HepG2 (cell line): ENCODE data around the gene EIF4A3. TPM values are rescaled to one million over a fixed set of nuclear protein-coding genes. Genes with fewer than 3 reads are reported as not detected.

Experiments
- E2F2 ChIP-seq: sonication (generic); formaldehyde crosslinking; IDR thresholded peaks from 2 replicates; pipeline ENCODE4 v1.4.0; 2020; ENCODE audit warnings: missing genetic modification reagents, borderline replicate concordance
- ESRRA ChIP-seq: sonication (generic); formaldehyde crosslinking; IDR thresholded peaks from 2 replicates; pipeline ENCODE4 v1.5.1; 2020; ENCODE audit warnings: mild to moderate bottlenecking, low read depth, missing genetic modification reagents
- HNRNPL ChIP-seq: fragments of 200-400 bp; formaldehyde crosslinking; IDR thresholded peaks from 2 replicates; pipeline ENCODE4 v1.6.1; 2017; ENCODE audit warnings: mild to moderate bottlenecking, low read depth, low read length
- JUNB ChIP-seq: sonication (generic); formaldehyde crosslinking; IDR thresholded peaks from 2 replicates; pipeline ENCODE4 v1.8.0; 2022; ENCODE audit warnings: missing genetic modification reagents, mild to moderate bottlenecking, borderline replicate concordance
- MXD3 ChIP-seq: IDR thresholded peaks from 2 replicates; pipeline ENCODE4 v1.6.1; 2016; ENCODE audit warnings: mild to moderate bottlenecking, missing biosample characterization, missing genetic modification reagents
- MYC ChIP-seq: sonication (generic); formaldehyde crosslinking; IDR thresholded peaks from 2 replicates; pipeline ENCODE4 v1.9.0; 2021; ENCODE audit warnings: missing genetic modification reagents, borderline replicate concordance
- NFAT5 ChIP-seq: sonication (generic); formaldehyde crosslinking; IDR thresholded peaks from 2 replicates; pipeline ENCODE4 v1.4.0; 2020; ENCODE audit warnings: missing genetic modification reagents
- NFRKB ChIP-seq: fragments of 450-650 bp; IDR thresholded peaks from 2 replicates; pipeline ENCODE4 v1.6.1; 2017
- PHF5A ChIP-seq: IDR thresholded peaks from one replicate; pipeline ENCODE4 v1.6.1; 2018; ENCODE audit warnings: low read depth, missing genetic modification reagents; ENCODE audit not compliant: unreplicated experiment
- PLSCR1 ChIP-seq: sonication (generic); formaldehyde crosslinking; IDR thresholded peaks from 2 replicates; pipeline ENCODE4 v1.5.0; 2020; ENCODE audit warnings: missing genetic modification reagents, mild to moderate bottlenecking, borderline replicate concordance
- SAP130 ChIP-seq: IDR thresholded peaks from 2 replicates; pipeline ENCODE4 v1.6.1; 2016; ENCODE audit warnings: low read depth
- SIX1 ChIP-seq: sonication (generic); formaldehyde crosslinking; IDR thresholded peaks from 2 replicates; pipeline ENCODE4 v1.4.0; 2020; ENCODE audit warnings: missing genetic modification reagents, borderline replicate concordance
- SOX6 ChIP-seq, 2 experiments: fragments of 450-650 bp in 1 of 2; sonication (generic) in 1 of 2; formaldehyde crosslinking in 1 of 2; IDR thresholded peaks; 2 replicates each; pipeline versions ENCODE4 v1.4.0 to v1.6.1; 2017 to 2020; ENCODE audit warnings: antibody characterized with exemption in 1 of 2, mild to moderate bottlenecking in 1 of 2, missing genetic modification reagents in 1 of 2
- SRSF1 ChIP-seq: fragments of 200-400 bp; formaldehyde crosslinking; optimal IDR thresholded peaks from 2 replicates; pipeline ENCODE3; 2017; ENCODE audit warnings: mild to moderate bottlenecking, low read depth, low read length, moderate library complexity
- ZNF468 ChIP-seq: sonication (generic); formaldehyde crosslinking; IDR thresholded peaks from 2 replicates; pipeline ENCODE4 v1.8.0; 2022; ENCODE audit warnings: mild to moderate bottlenecking, moderate library complexity, missing genetic modification reagents
- ZNF510 ChIP-seq: sonication (generic); formaldehyde crosslinking; IDR thresholded peaks from 2 replicates; pipeline ENCODE4 v1.4.0; 2020; ENCODE audit warnings: low read depth, mild to moderate bottlenecking, missing genetic modification reagents
- ZNF556 ChIP-seq: sonication (generic); formaldehyde crosslinking; IDR thresholded peaks from 2 replicates; pipeline ENCODE4 v1.4.0; 2020; ENCODE audit warnings: mild to moderate bottlenecking, missing genetic modification reagents, borderline replicate concordance
- ZNF569 ChIP-seq: sonication (generic); formaldehyde crosslinking; IDR thresholded peaks from 2 replicates; pipeline ENCODE4 v1.5.0; 2020; ENCODE audit warnings: mild to moderate bottlenecking, missing genetic modification reagents, moderate library complexity, borderline replicate concordance
- ZNF605 ChIP-seq: sonication (generic); formaldehyde crosslinking; IDR thresholded peaks from 2 replicates; pipeline ENCODE4 v1.8.0; 2022; ENCODE audit warnings: mild to moderate bottlenecking, missing genetic modification reagents
- ZNF749 ChIP-seq: sonication (generic); formaldehyde crosslinking; IDR thresholded peaks from 2 replicates; pipeline ENCODE4 v1.8.0; 2022; ENCODE audit warnings: mild to moderate bottlenecking, missing genetic modification reagents, moderate library complexity, borderline replicate concordance
- ZSCAN12 ChIP-seq: sonication (generic); formaldehyde crosslinking; IDR thresholded peaks from 2 replicates; pipeline ENCODE4 v1.9.0; 2021; ENCODE audit warnings: mild to moderate bottlenecking, missing genetic modification reagents
- polyA plus RNA-seq, 8 experiments: library from polyadenylated mRNA; depleted of rRNA in 3 of 8; stranded (reverse) in 7 of 8; unstranded in 1 of 8; fragments of >200 nt; fragmentation: Illumina TruSeq in 4 of 8; extraction: Trizol in 4 of 8; gene quantifications; 2 replicates each; pipeline versions ENCODE4 v1.2.1 to v1.2.3, GENCODE V29; 2011 to 2016; ENCODE audit warnings: low read depth in 4 of 8, missing spikeins in 1 of 8, mixed read lengths in 1 of 8; ENCODE audit not compliant: insufficient read depth in 1 of 8
- total RNA-seq, 5 experiments: library from RNA; depleted of rRNA; stranded (reverse); fragments of >200 nt; fragmentation: Illumina TruSeq; extraction: Trizol; gene quantifications; 2 replicates each; pipeline ENCODE4 v1.2.3, GENCODE V29; 2016; ENCODE audit warnings: low read depth in 1 of 5

Gene EIF4A3
- total and polyA plus RNA-seq, 2 of the 13 experiments (the other 11 are each of a cell fraction or from before 2014, with no cell fraction given): 145 to 187 TPM

GRCh38 chr17:80146121-80147034 is 550 bp downstream of the EIF4A3 start (continued):
- 0 out of 2 replicates have a peak, but pooled peaks have one; percentile 63 for TF ChIP-seq E2F2 (CRISPR knock-in tag)
- 0 out of 2 replicates have a peak, but pooled peaks have one; percentile 17 for TF ChIP-seq ZNF510 (CRISPR knock-in tag)
- TF ChIP-seq ZSCAN12: 0 out of 2 replicates have a peak, but pooled peaks have one; percentile 87
- no peak for TF ChIP-seq ZNF556
- TF ChIP-seq ZNF605 (CRISPR knock-in tag): peak; percentile 71; the same call in 1 of the 2 replicates
- peak; percentile 89; the same call in 1 of the 2 replicates for TF ChIP-seq ZNF468 (CRISPR knock-in tag)
- no peak for TF ChIP-seq SRSF1
- no peak for TF ChIP-seq ZNF749
- peak; percentile 72; the same call in 1 of the 2 replicates for TF ChIP-seq NFAT5 (CRISPR knock-in tag)
- TF ChIP-seq PLSCR1 (CRISPR knock-in tag): 0 out of 2 replicates have a peak, but pooled peaks have one; percentile 29
- TF ChIP-seq JUNB (CRISPR knock-in tag): no peak
- no peak for TF ChIP-seq ZNF569 (CRISPR knock-in tag)
- no peak for TF ChIP-seq HNRNPL
- TF ChIP-seq SIX1 (CRISPR knock-in tag): no peak
- 0 out of 2 replicates have a peak, but pooled peaks have one; percentile 25 for TF ChIP-seq MXD3 (CRISPR knock-in tag)
- no peak for TF ChIP-seq SOX6 (IDR thresholded peaks at IDR 0.05)
- TF ChIP-seq SOX6 (CRISPR knock-in tag; IDR thresholded peaks at IDR 0.05): no peak
- TF ChIP-seq ESRRA (CRISPR knock-in tag): no peak
- TF ChIP-seq SAP130 (CRISPR knock-in tag): no peak
- TF ChIP-seq PHF5A (CRISPR knock-in tag): no peak
- TF ChIP-seq NFRKB: no peak
- peak; percentile 87 for TF ChIP-seq MYC
